C4-2B (cell line): ENCODE data around the gene OR2L5.

Experiments used
- ZFX ChIP-seq: fragments of 450-650 bp; IDR thresholded peaks from 2 replicates; pipeline ENCODE4 v1.6.1; 2017
- TF ChIP-seq, protein P1 (sequence below): fragments of 450-650 bp; conservative IDR thresholded peaks from 2 replicates; pipeline ENCODE4 v1.5.1; 2017; ENCODE audit warnings: mild to moderate bottlenecking

- TF ChIP-seq, protein P1, sequence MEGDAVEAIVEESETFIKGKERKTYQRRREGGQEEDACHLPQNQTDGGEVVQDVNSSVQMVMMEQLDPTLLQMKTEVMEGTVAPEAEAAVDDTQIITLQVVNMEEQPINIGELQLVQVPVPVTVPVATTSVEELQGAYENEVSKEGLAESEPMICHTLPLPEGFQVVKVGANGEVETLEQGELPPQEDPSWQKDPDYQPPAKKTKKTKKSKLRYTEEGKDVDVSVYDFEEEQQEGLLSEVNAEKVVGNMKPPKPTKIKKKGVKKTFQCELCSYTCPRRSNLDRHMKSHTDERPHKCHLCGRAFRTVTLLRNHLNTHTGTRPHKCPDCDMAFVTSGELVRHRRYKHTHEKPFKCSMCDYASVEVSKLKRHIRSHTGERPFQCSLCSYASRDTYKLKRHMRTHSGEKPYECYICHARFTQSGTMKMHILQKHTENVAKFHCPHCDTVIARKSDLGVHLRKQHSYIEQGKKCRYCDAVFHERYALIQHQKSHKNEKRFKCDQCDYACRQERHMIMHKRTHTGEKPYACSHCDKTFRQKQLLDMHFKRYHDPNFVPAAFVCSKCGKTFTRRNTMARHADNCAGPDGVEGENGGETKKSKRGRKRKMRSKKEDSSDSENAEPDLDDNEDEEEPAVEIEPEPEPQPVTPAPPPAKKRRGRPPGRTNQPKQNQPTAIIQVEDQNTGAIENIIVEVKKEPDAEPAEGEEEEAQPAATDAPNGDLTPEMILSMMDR = no peak
- TF ChIP-seq ZFX = no peak
Observed at GRCh38 chr1:248055261-248055660, 41.8 kb downstream of the OR2L5 start.
